KMS-11 (cell line): Measurements from ENCODE around the gene EXOSC6.
"Not testable (repeated sequence)": the region's sequence is repeated elsewhere in the genome, so short reads cannot be mapped to it uniquely, and the experiment has no call there.

Source experiments
- H2AFZ ChIP-seq: fragments of 200-600 bp; sonication (generic); 2 replicates; pipeline ENCODE4 v1.6.1; 2016; ENCODE audit warnings: antibody characterized with exemption, mixed run types, low read depth
- H3K27ac ChIP-seq: fragments of 200-600 bp; sonication (generic); 2 replicates; pipeline ENCODE4 v1.6.1; 2016; ENCODE audit warnings: mild to moderate bottlenecking, mixed run types
- H3K27me3 ChIP-seq: fragments of 200-600 bp; sonication (generic); 2 replicates; pipeline ENCODE4 v1.6.1; 2017; ENCODE audit warnings: mild to moderate bottlenecking, low read depth, mixed run types, moderate library complexity; ENCODE audit not compliant: insufficient read depth
- H3K36me3 ChIP-seq: fragments of 200-600 bp; sonication (generic); 2 replicates; pipeline ENCODE4 v1.6.1; 2017; ENCODE audit warnings: mild to moderate bottlenecking, mixed run types; ENCODE audit not compliant: insufficient read depth
- H3K4me1 ChIP-seq: fragments of 200-600 bp; sonication (generic); 2 replicates; pipeline ENCODE4 v1.6.1; 2016; ENCODE audit warnings: mild to moderate bottlenecking, low read depth, mixed run types; ENCODE audit not compliant: poor library complexity, severe bottlenecking
- H3K4me2 ChIP-seq: fragments of 200-600 bp; sonication (generic); 2 replicates; pipeline ENCODE4 v1.7.0; 2016; ENCODE audit warnings: mild to moderate bottlenecking, mixed run types
- H3K4me3 ChIP-seq: fragments of 200-600 bp; sonication (generic); IDR thresholded peaks from 2 replicates; pipeline ENCODE4 v1.6.1; 2017; ENCODE audit warnings: low read depth, low read length, mixed read lengths; ENCODE audit not compliant: insufficient read depth
- H3K79me2 ChIP-seq: fragments of 200-600 bp; sonication (generic); 2 replicates; pipeline ENCODE4 v1.6.1; 2016; ENCODE audit warnings: low read depth, mixed run types; ENCODE audit not compliant: insufficient read depth
- H3K9ac ChIP-seq: fragments of 200-600 bp; sonication (generic); 2 replicates; pipeline ENCODE4 v1.6.1; 2016; ENCODE audit warnings: mild to moderate bottlenecking, mixed run types
- H4K20me1 ChIP-seq: fragments of 200-600 bp; sonication (generic); 2 replicates; pipeline ENCODE4 v1.6.1; 2016; ENCODE audit warnings: mild to moderate bottlenecking, mixed run types; ENCODE audit not compliant: insufficient read depth

EXOSC6 gene

GRCh38 chr16:70223971-70224513 is 27.7 kb downstream of the EXOSC6 start:
- not testable (repeated sequence) for H3K36me3 ChIP-seq, H3K4me2 ChIP-seq, H4K20me1 ChIP-seq, H2AFZ ChIP-seq, H3K79me2 ChIP-seq, H3K27ac ChIP-seq, H3K9ac ChIP-seq, H3K4me3 ChIP-seq, H3K27me3 ChIP-seq
- H3K4me1 ChIP-seq = peaks cover 12% of the 10 kb centered on the region

GRCh38 chr16:70223216-70223615 is 28.5 kb downstream of the EXOSC6 start:
- not testable (repeated sequence) for H3K27ac ChIP-seq, H4K20me1 ChIP-seq, H3K36me3 ChIP-seq, H3K4me2 ChIP-seq, H3K79me2 ChIP-seq, H3K4me3 ChIP-seq, H3K27me3 ChIP-seq, H2AFZ ChIP-seq, H3K9ac ChIP-seq
- H3K4me1 ChIP-seq = peaks cover 12% of the 10 kb centered on the region

- H3K4me2 ChIP-seq = peak overlapping the region; percentile 29; the same call in 1 of the 2 replicates
- H3K9ac ChIP-seq, H2AFZ ChIP-seq, H3K27ac ChIP-seq, H3K36me3 ChIP-seq, H3K4me3 ChIP-seq, H3K79me2 ChIP-seq, H4K20me1 ChIP-seq, H3K27me3 ChIP-seq: not testable (repeated sequence)
- H3K4me1 ChIP-seq = peaks cover 12% of the 10 kb centered on the region
Measured at GRCh38 chr16:70222574-70222973, 29.2 kb downstream of the EXOSC6 start.

GRCh38 chr16:70218586-70218985 is 33.2 kb downstream of the EXOSC6 start:
- not testable (repeated sequence) for H2AFZ ChIP-seq, H3K79me2 ChIP-seq, H3K27ac ChIP-seq, H3K36me3 ChIP-seq, H3K4me3 ChIP-seq, H3K27me3 ChIP-seq, H3K4me2 ChIP-seq, H4K20me1 ChIP-seq, H3K9ac ChIP-seq
- peaks cover 12% of the 10 kb centered on the region for H3K4me1 ChIP-seq

GRCh38 chr16:70206382-70206781 is 45.4 kb downstream of the EXOSC6 start:
- H2AFZ ChIP-seq, H3K27ac ChIP-seq, H3K4me1 ChIP-seq, H3K27me3 ChIP-seq, H4K20me1 ChIP-seq, H3K36me3 ChIP-seq, H3K79me2 ChIP-seq, H3K4me3 ChIP-seq, H3K9ac ChIP-seq, H3K4me2 ChIP-seq: not testable (repeated sequence)

- not testable (repeated sequence) for H2AFZ ChIP-seq, H3K4me2 ChIP-seq, H3K27me3 ChIP-seq, H3K36me3 ChIP-seq, H3K4me3 ChIP-seq, H3K79me2 ChIP-seq, H4K20me1 ChIP-seq, H3K27ac ChIP-seq, H3K9ac ChIP-seq, H3K4me1 ChIP-seq
Measured at GRCh38 chr16:70204668-70205405, 46.9 kb downstream of the EXOSC6 start.

- H3K27me3 ChIP-seq, H3K36me3 ChIP-seq, H3K4me1 ChIP-seq, H4K20me1 ChIP-seq, H3K79me2 ChIP-seq, H2AFZ ChIP-seq, H3K4me3 ChIP-seq, H3K27ac ChIP-seq, H3K4me2 ChIP-seq, H3K9ac ChIP-seq: not testable (repeated sequence)
Measured at GRCh38 chr16:70204010-70204409, 47.7 kb downstream of the EXOSC6 start.

GRCh38 chr16:70203508-70203907 is 48.2 kb downstream of the EXOSC6 start:
- not testable (repeated sequence) for H3K4me3 ChIP-seq, H3K27me3 ChIP-seq, H2AFZ ChIP-seq, H3K36me3 ChIP-seq, H4K20me1 ChIP-seq, H3K27ac ChIP-seq, H3K79me2 ChIP-seq, H3K4me1 ChIP-seq, H3K9ac ChIP-seq, H3K4me2 ChIP-seq

GRCh38 chr16:70200063-70200462 is 51.7 kb downstream of the EXOSC6 start:
- H3K4me3 ChIP-seq, H3K4me1 ChIP-seq, H3K9ac ChIP-seq, H3K79me2 ChIP-seq, H3K36me3 ChIP-seq, H3K27ac ChIP-seq, H4K20me1 ChIP-seq, H2AFZ ChIP-seq, H3K27me3 ChIP-seq, H3K4me2 ChIP-seq: not testable (repeated sequence)

GRCh38 chr16:70199170-70199569 is 52.6 kb downstream of the EXOSC6 start:
- H3K36me3 ChIP-seq, H3K9ac ChIP-seq, H3K27ac ChIP-seq, H4K20me1 ChIP-seq, H2AFZ ChIP-seq, H3K4me2 ChIP-seq, H3K27me3 ChIP-seq, H3K4me3 ChIP-seq, H3K79me2 ChIP-seq, H3K4me1 ChIP-seq: not testable (repeated sequence)
